Fibroblast of lung (primary cell): ENCODE data around the gene CDH4. TPM values are rescaled to one million over a fixed set of nuclear protein-coding genes. Genes with fewer than 3 reads are reported as not detected.
A peak's percentile ranks its signal among the peaks of the same experiment; 100 is the strongest.

ENCODE experiments used
- DNase-seq, 2 donors: peaks; one replicate each; pipeline versions ENCODE4 v3.0.0 to v3.0.0-alpha.2; 2010; ENCODE audit warnings: low read depth in 2 of 2
- H2AFZ ChIP-seq: 2 replicates; pipeline ENCODE4 v1.5.1; 2012; ENCODE audit warnings: low read length, control low read depth, inconsistent platforms
- H3K27ac ChIP-seq: 2 replicates; pipeline ENCODE4 v1.5.1; 2011; ENCODE audit warnings: low read length, control low read depth; ENCODE audit not compliant: insufficient read depth
- H3K27me3 ChIP-seq: 2 replicates; pipeline ENCODE4 v1.5.1; 2011; ENCODE audit warnings: mild to moderate bottlenecking, low read length; ENCODE audit not compliant: control insufficient read depth, insufficient read depth
- H3K36me3 ChIP-seq: 2 replicates; pipeline ENCODE4 v1.5.1; 2011; ENCODE audit warnings: low read length; ENCODE audit not compliant: control insufficient read depth, insufficient read depth
- H3K4me1 ChIP-seq: 2 replicates; pipeline ENCODE4 v1.5.1; 2011; ENCODE audit warnings: low read length; ENCODE audit not compliant: control insufficient read depth, insufficient read depth; ENCODE audit errors: extremely low read depth
- H3K4me2 ChIP-seq: 2 replicates; pipeline ENCODE4 v1.5.1; 2011; ENCODE audit warnings: low read length, control low read depth; ENCODE audit not compliant: insufficient read depth; ENCODE audit errors: extremely low read depth
- H3K4me3 ChIP-seq, 4 experiments: fragments of 200-600 bp in 1 of 4; sonication (generic) in 1 of 4; replicated peaks in 1 of 4; 2 replicates each; pipeline ENCODE4 v1.5.1; 2011 to 2016; ENCODE audit warnings: low read length in 4 of 4, low read depth in 3 of 4, mild to moderate bottlenecking in 3 of 4, control low read depth in 2 of 4, inconsistent platforms in 1 of 4, mixed read lengths in 1 of 4; ENCODE audit not compliant: insufficient read depth in 1 of 4; ENCODE audit errors: control extremely low read depth in 1 of 4
- H3K79me2 ChIP-seq: 2 replicates; pipeline ENCODE4 v1.5.1; 2012; ENCODE audit warnings: mild to moderate bottlenecking, low read length, inconsistent platforms; ENCODE audit not compliant: control insufficient read depth, insufficient read depth
- H3K9ac ChIP-seq: 2 replicates; pipeline ENCODE4 v1.5.1; 2011; ENCODE audit warnings: mild to moderate bottlenecking, low read length, control low read depth; ENCODE audit not compliant: insufficient read depth
- H3K9me3 ChIP-seq: 2 replicates; pipeline ENCODE4 v1.5.1; 2012; ENCODE audit warnings: low read depth, low read length; ENCODE audit not compliant: control insufficient read depth, insufficient read depth
- H4K20me1 ChIP-seq: 2 replicates; pipeline ENCODE4 v1.5.1; 2011; ENCODE audit warnings: low read length; ENCODE audit not compliant: control insufficient read depth, insufficient read depth; ENCODE audit errors: extremely low read depth
- EZH2 ChIP-seq: IDR thresholded peaks from 2 replicates; pipeline ENCODE4 v1.5.1; 2012; ENCODE audit warnings: low read length, control low read depth, mild to moderate bottlenecking; ENCODE audit errors: missing control alignments
- polyA plus RNA-seq, 2 donors: library from polyadenylated mRNA; depleted of rRNA in 1 of 2; stranded (reverse) in 1 of 2; unstranded in 1 of 2; fragments of >200 nt; gene quantifications; 2 replicates each; pipeline ENCODE4 v1.2.1, GENCODE V29; 2011 to 2012; ENCODE audit warnings: missing spikeins in 1 of 2
- total RNA-seq: library from RNA; depleted of rRNA; stranded (reverse); fragments of >200 nt; gene quantifications from 2 replicates; pipeline ENCODE4 v1.2.1, GENCODE V29; 2014
- TF ChIP-seq, protein P1 (sequence below), 2 donors: IDR thresholded peaks in 1 of 2; conservative IDR thresholded peaks in 1 of 2; 1 replicate in 1 of 2; 2 replicates in 1 of 2; pipeline ENCODE4 v1.5.1; 2011 to 2012; ENCODE audit warnings: low read length in 2 of 2, control low read depth in 1 of 2, inconsistent platforms in 1 of 2, low read depth in 1 of 2, mild to moderate bottlenecking in 1 of 2

CDH4 gene
- total and polyA plus RNA-seq, 2 donors (not counting 1 experiment from before 2014, with no cell fraction given), result 4.8 to 6.8 TPM

DNA sequence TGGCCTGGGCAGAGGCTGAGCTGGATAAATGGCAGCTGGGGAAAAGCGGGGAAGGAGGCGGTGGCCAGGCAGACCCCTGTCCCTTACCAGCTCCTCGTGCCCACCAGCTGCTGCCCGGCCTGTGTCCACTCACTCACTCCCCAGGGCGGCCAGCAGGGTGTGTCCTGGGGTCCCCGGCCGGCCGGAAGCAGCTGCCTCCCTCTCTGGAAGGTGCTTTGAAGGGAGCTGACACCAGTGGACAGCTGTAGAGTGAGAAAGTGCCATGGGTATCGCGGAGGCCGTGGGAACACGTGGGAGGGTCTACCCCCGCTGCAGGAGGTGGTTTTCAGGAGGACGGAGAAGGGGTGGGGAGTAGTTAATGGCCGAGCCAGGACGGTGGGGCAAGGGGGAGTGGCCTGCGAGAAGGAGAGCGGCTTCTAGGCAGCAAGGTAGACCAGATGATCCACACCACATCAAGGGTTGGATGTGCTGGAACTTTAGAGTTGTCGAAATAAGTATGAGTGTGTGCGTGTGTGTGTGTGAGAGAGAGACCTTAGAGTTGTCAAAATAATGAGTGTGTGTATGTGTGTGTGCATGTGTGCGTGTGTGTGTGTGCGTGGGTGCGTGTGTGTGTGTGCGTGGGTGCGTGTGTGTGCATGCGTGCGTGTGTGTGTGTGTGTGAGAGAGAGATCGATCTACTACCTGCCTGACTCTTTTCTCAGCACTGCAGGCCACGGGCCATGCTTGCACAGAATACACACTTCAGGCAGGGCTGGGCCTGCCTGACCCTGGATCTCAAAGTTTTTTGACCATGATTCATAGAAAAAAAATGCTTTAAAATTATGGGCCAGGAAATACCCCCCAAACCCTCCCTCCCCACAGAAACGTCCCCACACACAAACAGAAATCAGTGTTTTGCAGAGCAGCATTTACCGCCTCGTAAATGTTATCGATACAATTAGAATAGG, 43.9 kb downstream of the CDH4 start:
- no peak overlapping the region for H3K27ac ChIP-seq
- peak in 1 of 2 donors; percentile 53 for DNase-seq
- no peaks in the 10 kb centered on the region for H4K20me1 ChIP-seq
- TF ChIP-seq EZH2, result no peak
- TF ChIP-seq, protein P1, sequence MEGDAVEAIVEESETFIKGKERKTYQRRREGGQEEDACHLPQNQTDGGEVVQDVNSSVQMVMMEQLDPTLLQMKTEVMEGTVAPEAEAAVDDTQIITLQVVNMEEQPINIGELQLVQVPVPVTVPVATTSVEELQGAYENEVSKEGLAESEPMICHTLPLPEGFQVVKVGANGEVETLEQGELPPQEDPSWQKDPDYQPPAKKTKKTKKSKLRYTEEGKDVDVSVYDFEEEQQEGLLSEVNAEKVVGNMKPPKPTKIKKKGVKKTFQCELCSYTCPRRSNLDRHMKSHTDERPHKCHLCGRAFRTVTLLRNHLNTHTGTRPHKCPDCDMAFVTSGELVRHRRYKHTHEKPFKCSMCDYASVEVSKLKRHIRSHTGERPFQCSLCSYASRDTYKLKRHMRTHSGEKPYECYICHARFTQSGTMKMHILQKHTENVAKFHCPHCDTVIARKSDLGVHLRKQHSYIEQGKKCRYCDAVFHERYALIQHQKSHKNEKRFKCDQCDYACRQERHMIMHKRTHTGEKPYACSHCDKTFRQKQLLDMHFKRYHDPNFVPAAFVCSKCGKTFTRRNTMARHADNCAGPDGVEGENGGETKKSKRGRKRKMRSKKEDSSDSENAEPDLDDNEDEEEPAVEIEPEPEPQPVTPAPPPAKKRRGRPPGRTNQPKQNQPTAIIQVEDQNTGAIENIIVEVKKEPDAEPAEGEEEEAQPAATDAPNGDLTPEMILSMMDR (conservative IDR thresholded peaks at IDR 0.05 in 1 of 2, IDR thresholded peaks at IDR 0.05 in 1 of 2; ENCODE audit: low read depth in 1 of 2, low read length in 2 of 2), result no peak
- no peaks in the 10 kb centered on the region for H3K79me2 ChIP-seq
- H3K4me3 ChIP-seq, result no peak overlapping the region
- no peaks in the 10 kb centered on the region for H3K27me3 ChIP-seq
- H3K4me1 ChIP-seq, result peaks cover 3% of the 10 kb centered on the region
- H3K9me3 ChIP-seq, result no peaks in the 10 kb centered on the region
- H3K36me3 ChIP-seq, result no peaks in the 10 kb centered on the region
- no peak overlapping the region for H3K9ac ChIP-seq
- no peak overlapping the region for H3K4me2 ChIP-seq
- H2AFZ ChIP-seq, result no peak overlapping the region

DNA sequence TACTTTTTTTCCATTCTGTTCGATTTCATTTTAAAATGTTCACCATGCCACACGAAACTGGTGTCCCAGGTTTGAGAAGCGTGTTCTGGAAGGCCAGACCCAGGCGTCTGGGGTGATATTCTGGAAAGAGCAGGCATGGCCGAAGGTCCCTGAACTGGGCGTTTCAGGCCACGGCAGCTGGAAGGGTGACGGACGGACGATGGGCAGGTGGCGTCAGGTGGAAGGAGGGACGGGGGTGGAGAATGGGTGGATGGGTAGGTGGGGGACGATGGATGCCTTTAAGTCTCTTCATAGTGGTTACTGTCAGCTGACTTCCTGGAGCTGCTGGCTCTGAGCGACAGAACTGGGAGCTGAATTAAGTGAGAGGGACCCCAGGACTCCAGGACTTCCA, 44.6 kb downstream of the CDH4 start:
- Histone ChIP-seq H2AFZ (no peak overlapping the region), H3K4me3 (no peak overlapping the region), H3K9ac (no peak overlapping the region), H4K20me1 (no peaks in the 10 kb centered on the region), H3K36me3 (no peaks in the 10 kb centered on the region), H3K4me1 (peaks cover 3% of the 10 kb centered on the region), H3K4me2 (no peak overlapping the region), H3K79me2 (no peaks in the 10 kb centered on the region), H3K27me3 (no peaks in the 10 kb centered on the region), H3K27ac (no peak overlapping the region), H3K9me3 (no peaks in the 10 kb centered on the region)
- DNase-seq, result no peak
- TF ChIP-seq EZH2, result no peak
- TF ChIP-seq, protein P1 (conservative IDR thresholded peaks at IDR 0.05 in 1 of 2, IDR thresholded peaks at IDR 0.05 in 1 of 2; ENCODE audit: low read depth in 1 of 2, low read length in 2 of 2), result no peak

DNA sequence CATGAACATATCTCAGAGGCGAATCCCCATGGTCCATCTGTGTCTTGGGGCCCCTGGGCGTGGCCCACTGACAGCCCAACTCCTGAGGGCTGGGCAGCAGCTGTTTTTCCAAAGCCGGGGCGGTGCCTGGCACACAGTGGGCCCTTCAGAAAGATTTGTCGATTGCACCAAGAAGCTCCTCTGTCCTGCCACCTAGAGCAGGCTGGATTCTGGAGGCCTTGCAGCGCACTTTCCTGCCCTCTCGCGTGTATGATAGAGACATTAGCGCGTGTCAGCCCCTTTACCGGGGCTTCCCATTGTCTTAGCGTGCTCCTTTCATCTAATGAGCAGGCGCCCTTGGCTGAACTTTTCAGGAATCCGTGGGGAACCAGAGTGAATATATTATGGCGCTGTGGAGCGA, 45.4 kb downstream of the CDH4 start:
- H3K4me2 ChIP-seq, result no peak overlapping the region
- H3K27ac ChIP-seq, result no peak overlapping the region
- no peak overlapping the region for H3K4me3 ChIP-seq
- no peak for DNase-seq
- no peaks in the 10 kb centered on the region for H3K27me3 ChIP-seq
- H3K9ac ChIP-seq, result no peak overlapping the region
- H3K9me3 ChIP-seq, result no peaks in the 10 kb centered on the region
- H2AFZ ChIP-seq, result no peak overlapping the region
- H3K79me2 ChIP-seq, result no peaks in the 10 kb centered on the region
- no peak for TF ChIP-seq EZH2
- TF ChIP-seq, protein P1 (conservative IDR thresholded peaks at IDR 0.05 in 1 of 2, IDR thresholded peaks at IDR 0.05 in 1 of 2; ENCODE audit: low read depth in 1 of 2, low read length in 2 of 2), result no peak
- no peaks in the 10 kb centered on the region for H4K20me1 ChIP-seq
- H3K36me3 ChIP-seq, result no peaks in the 10 kb centered on the region
- peaks cover 3% of the 10 kb centered on the region for H3K4me1 ChIP-seq
